Mucosa of rectum (tissue), 2 donors: ENCODE results near the gene TMEM237.

Source experiments
- H3K27ac ChIP-seq, 2 donors: one replicate each; pipeline ENCODE4 v1.7.0; 2013; ENCODE audit warnings: inconsistent platforms in 2 of 2, low read depth in 2 of 2, low read length in 2 of 2
- H3K27me3 ChIP-seq, 2 donors: one replicate each; pipeline ENCODE4 v1.7.0; 2013; ENCODE audit warnings: low read length in 2 of 2; ENCODE audit not compliant: control insufficient read depth in 2 of 2, insufficient read depth in 2 of 2
- H3K36me3 ChIP-seq, 2 donors: one replicate each; pipeline ENCODE4 v1.7.0; 2013; ENCODE audit warnings: low read length in 2 of 2; ENCODE audit not compliant: control insufficient read depth in 2 of 2, insufficient read depth in 2 of 2
- H3K4me1 ChIP-seq, 2 donors: one replicate each; pipeline ENCODE4 v1.7.0; 2013; ENCODE audit warnings: low read length in 2 of 2, mild to moderate bottlenecking in 1 of 2; ENCODE audit not compliant: control insufficient read depth in 2 of 2, insufficient read depth in 2 of 2
- H3K4me3 ChIP-seq, 2 donors: one replicate each; pipeline ENCODE4 v1.7.0; 2013; ENCODE audit warnings: low read length in 2 of 2
- H3K9ac ChIP-seq, 2 donors: one replicate each; pipeline ENCODE4 v1.7.0; 2013; ENCODE audit warnings: low read length in 2 of 2, low read depth in 1 of 2, mild to moderate bottlenecking in 1 of 2
- H3K9me3 ChIP-seq, 2 donors: one replicate each; pipeline ENCODE4 v1.7.0; 2013; ENCODE audit warnings: low read length in 2 of 2; ENCODE audit not compliant: control insufficient read depth in 2 of 2
- donor health status: healthy.
- donor health status: Normal muscosa, but diverticular disease.

TMEM237 gene

DNA sequence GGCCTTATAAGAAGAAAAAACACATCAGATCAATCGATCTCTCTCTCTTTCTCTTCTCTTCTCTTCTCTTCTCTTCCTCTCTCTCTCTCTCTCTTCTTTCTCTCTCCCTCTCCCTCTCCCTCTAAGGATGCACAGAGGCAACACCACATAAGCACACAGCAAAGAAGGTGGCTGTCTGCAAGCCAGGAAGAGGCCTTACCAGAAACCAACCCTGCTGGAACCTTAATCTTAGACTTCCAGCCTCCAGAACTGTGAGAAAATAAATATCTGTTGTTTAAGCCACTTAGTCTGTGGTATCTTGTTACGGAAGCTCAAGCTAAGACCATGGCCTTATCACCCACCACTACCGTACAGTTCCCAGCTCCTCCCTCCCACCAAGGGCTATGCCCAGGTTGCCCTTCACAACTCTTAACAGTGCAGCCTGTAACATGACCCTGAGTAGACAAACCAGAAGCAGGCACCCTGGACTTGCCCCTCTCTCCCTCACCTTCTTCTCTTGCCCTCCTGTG is 25.2 kb upstream of the TMEM237 start:
- Histone ChIP-seq H3K27ac (no peak overlapping the region), H3K9ac (no peak overlapping the region), H3K4me3 (no peak overlapping the region), H3K27me3 (no peaks in the 10 kb centered on the region), H3K9me3 (no peaks in the 10 kb centered on the region), H3K4me1 (no peaks in the 10 kb centered on the region), H3K36me3 (no peaks in the 10 kb centered on the region)

GRCh38 chr2:201664334-201664733 is 21.0 kb upstream of the TMEM237 start:
- Histone ChIP-seq H3K9me3 (no peaks in the 10 kb centered on the region), H3K27ac (no peak overlapping the region), H3K36me3 (no peaks in the 10 kb centered on the region), H3K27me3 (no peaks in the 10 kb centered on the region), H3K4me3 (no peak overlapping the region), H3K4me1 (no peaks in the 10 kb centered on the region), H3K9ac (no peak overlapping the region)

- Histone ChIP-seq H3K4me1 (no peaks in the 10 kb centered on the region), H3K9ac (no peak overlapping the region), H3K9me3 (no peaks in the 10 kb centered on the region), H3K27ac (no peak overlapping the region), H3K27me3 (no peaks in the 10 kb centered on the region), H3K4me3 (no peak overlapping the region), H3K36me3 (no peaks in the 10 kb centered on the region)
Observed at GRCh38 chr2:201661366-201661765, 18.1 kb upstream of the TMEM237 start.

GRCh38 chr2:201660293-201660895 is 17.1 kb upstream of the TMEM237 start:
- H3K27me3 ChIP-seq = no peaks in the 10 kb centered on the region
- no peak overlapping the region for H3K27ac ChIP-seq
- no peak overlapping the region for H3K9ac ChIP-seq
- H3K9me3 ChIP-seq = no peaks in the 10 kb centered on the region
- no peak overlapping the region for H3K4me3 ChIP-seq
- H3K36me3 ChIP-seq = no peaks in the 10 kb centered on the region
- no peaks in the 10 kb centered on the region for H3K4me1 ChIP-seq

DNA sequence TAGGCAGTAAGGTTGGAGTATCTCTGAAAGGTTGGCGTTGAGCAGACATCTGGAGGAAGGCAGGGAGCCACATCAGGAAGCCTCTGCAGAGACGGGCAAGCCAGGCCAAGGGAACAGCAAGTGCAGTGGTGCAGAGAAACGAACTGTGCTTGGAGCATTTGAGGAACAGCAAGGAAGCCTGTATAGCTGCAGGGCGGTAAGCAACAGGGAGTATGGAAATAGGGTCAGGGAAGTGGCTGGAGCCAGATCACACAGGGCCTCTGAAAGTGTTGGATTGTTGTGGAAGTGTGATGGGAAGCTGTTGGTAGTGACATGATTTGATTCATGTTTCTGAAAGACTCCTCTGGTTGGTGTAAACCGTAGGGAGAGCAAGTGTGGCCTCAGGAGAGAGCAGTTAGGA is 13.4 kb upstream of the TMEM237 start:
- Histone ChIP-seq H3K9ac (no peak overlapping the region), H3K4me1 (no peaks in the 10 kb centered on the region), H3K36me3 (no peaks in the 10 kb centered on the region), H3K9me3 (no peaks in the 10 kb centered on the region), H3K27ac (no peak overlapping the region), H3K4me3 (no peak overlapping the region), H3K27me3 (no peaks in the 10 kb centered on the region)

DNA sequence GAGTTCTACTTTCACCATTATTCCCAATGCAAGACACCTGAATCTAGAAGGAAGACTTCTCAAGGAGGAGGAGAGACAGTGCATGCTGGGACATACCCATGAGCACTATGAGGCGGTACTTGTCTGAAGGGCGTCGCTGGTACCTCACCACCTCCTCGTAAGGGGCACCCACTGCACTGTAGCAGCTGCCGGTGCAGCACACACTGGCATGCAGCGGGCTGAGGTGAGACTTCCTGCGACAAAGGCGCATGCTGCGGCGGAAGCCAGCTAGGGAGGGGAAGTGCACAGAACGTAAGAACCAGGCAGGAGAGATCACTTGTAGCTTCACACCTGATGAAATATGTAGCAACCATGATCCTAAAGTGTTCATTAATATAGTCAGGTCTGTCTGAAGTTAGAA is 12.8 kb upstream of the TMEM237 start:
- H3K27me3 ChIP-seq = no peaks in the 10 kb centered on the region
- H3K9me3 ChIP-seq = no peaks in the 10 kb centered on the region
- no peaks in the 10 kb centered on the region for H3K4me1 ChIP-seq

GRCh38 chr2:201654616-201655384 is 11.5 kb upstream of the TMEM237 start:
- Histone ChIP-seq H3K9me3 (no peaks in the 10 kb centered on the region), H3K36me3 (no peaks in the 10 kb centered on the region), H3K9ac (no peak overlapping the region), H3K4me1 (no peaks in the 10 kb centered on the region), H3K27me3 (no peaks in the 10 kb centered on the region), H3K4me3 (no peak overlapping the region), H3K27ac (no peak overlapping the region)

More for the DNA sequence above, 12.8 kb upstream of the TMEM237 start:
- Histone ChIP-seq H3K27ac (no peak overlapping the region), H3K9ac (no peak overlapping the region), H3K4me3 (no peak overlapping the region), H3K36me3 (no peaks in the 10 kb centered on the region)

DNA sequence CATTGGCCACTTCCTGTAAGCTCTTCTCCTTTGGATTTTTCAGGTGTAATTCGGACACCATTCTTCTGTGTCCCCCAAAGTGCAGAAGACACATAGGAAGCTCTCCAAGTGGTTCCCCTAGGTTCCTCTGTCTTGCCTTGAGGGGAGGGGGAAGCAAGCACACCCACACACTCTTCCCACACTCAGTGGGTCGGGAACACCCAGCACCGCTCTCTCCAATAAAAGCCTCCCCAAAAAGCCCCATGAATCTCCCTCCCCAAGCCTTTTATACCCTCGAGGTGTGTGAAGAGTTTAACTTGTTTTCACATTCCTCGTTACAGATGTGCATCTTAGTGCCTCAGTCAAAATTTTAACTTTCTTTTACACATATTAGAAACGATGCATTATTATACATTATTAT is 9.9 kb upstream of the TMEM237 start:
- H3K27me3 ChIP-seq = no peaks in the 10 kb centered on the region
- no peak overlapping the region for H3K9ac ChIP-seq
- no peaks in the 10 kb centered on the region for H3K9me3 ChIP-seq
- H3K4me3 ChIP-seq = no peak overlapping the region
- H3K27ac ChIP-seq = no peak overlapping the region
- H3K4me1 ChIP-seq = no peaks in the 10 kb centered on the region
- no peaks in the 10 kb centered on the region for H3K36me3 ChIP-seq

GRCh38 chr2:201649442-201649841 is 6.1 kb upstream of the TMEM237 start:
- Histone ChIP-seq H3K4me3 (no peak overlapping the region), H3K27me3 (no peaks in the 10 kb centered on the region), H3K36me3 (no peaks in the 10 kb centered on the region), H3K9ac (no peak overlapping the region), H3K4me1 (no peaks in the 10 kb centered on the region), H3K27ac (no peak overlapping the region), H3K9me3 (no peaks in the 10 kb centered on the region)

DNA sequence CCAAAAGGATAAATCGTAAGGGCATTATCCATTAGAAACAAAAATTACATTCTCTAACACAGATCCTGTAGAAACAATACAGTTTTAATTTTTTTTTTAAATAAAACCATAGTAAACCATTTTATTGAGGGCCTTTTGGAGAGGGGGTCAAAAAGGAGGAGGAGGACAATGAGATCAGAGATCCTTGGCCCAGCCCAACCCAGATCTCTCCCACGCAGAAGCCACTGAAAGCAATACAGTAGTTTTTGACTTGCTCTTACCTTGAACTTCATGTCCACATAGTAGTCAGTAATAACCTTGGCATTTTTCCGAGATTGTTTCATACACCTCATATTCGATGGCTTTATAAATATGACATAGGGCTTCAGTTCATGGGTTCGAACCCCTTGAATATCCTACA is 4.1 kb upstream of the TMEM237 start:
- Histone ChIP-seq H3K4me3 (no peak overlapping the region), H3K36me3 (no peaks in the 10 kb centered on the region), H3K9ac (no peak overlapping the region), H3K27me3 (no peaks in the 10 kb centered on the region), H3K9me3 (no peaks in the 10 kb centered on the region), H3K4me1 (peaks cover 0 to 5% of the 10 kb centered on the region in 2 donors), H3K27ac (no peak overlapping the region)
